H1 (cell line): ENCODE measurements around the gene SH3RF3. TPM values are rescaled to one million over a fixed set of nuclear protein-coding genes. Genes with fewer than 3 reads are reported as not detected.

Source experiments
- CTCF ChIA-PET: fragments of 300-600 bp; sonication (Branson Sonifier 250); formaldehyde crosslinking; loops from one replicate; lab custom pipeline; 2021; ENCODE audit not compliant: partially characterized antibody; lab: Charles Lee
- POLR2A ChIA-PET: fragments of 300-600 bp; sonication (Branson Sonifier 250); formaldehyde crosslinking; loops from one replicate; lab custom pipeline; 2021; ENCODE audit warnings: inconsistent platforms; ENCODE audit not compliant: partially characterized antibody; lab: Charles Lee
- DNase-seq, 2 experiments: peaks; one replicate each; pipeline versions ENCODE4 v3.0.0 to v3.0.0-alpha.2; 2010 to 2022; ENCODE audit warnings: low spot score in 2 of 2, low read depth in 1 of 2, mixed read lengths in 1 of 2
- FAIRE-seq: peaks from 2 replicates; lab custom pipeline; 2011; peaks lifted over from hg19 to GRCh38; lab: Jason Lieb, UNC
- H2AFZ ChIP-seq: 2 replicates; pipeline ENCODE4 v1.8.1; 2012; ENCODE audit warnings: low read length, inconsistent platforms
- H2AK5ac ChIP-seq: 2 replicates; pipeline ENCODE4 v1.6.1; 2013; ENCODE audit warnings: low read depth, low read length
- H2BK120ac ChIP-seq: replicated peaks from 2 replicates; pipeline ENCODE3; 2013; ENCODE audit warnings: low read depth, low read length, inconsistent platforms
- H2BK12ac ChIP-seq: 2 replicates; pipeline ENCODE4 v1.6.1; 2013; ENCODE audit warnings: low read depth, low read length
- H2BK15ac ChIP-seq: 2 replicates; pipeline ENCODE4 v1.6.1; 2013; ENCODE audit warnings: low read length
- H2BK20ac ChIP-seq: 2 replicates; pipeline ENCODE4 v1.6.1; 2013; ENCODE audit warnings: low read length
- H2BK5ac ChIP-seq: 2 replicates; pipeline ENCODE4 v1.6.1; 2013; ENCODE audit warnings: low read depth, low read length
- H3K14ac ChIP-seq: 2 replicates; pipeline ENCODE4 v1.6.1; 2013; ENCODE audit warnings: inconsistent platforms; ENCODE audit not compliant: insufficient read length
- H3K18ac ChIP-seq: 2 replicates; pipeline ENCODE4 v1.6.1; 2013; ENCODE audit warnings: low read length; ENCODE audit errors: extremely low read depth
- H3K23ac ChIP-seq: 2 replicates; pipeline ENCODE4 v1.6.1; 2013; ENCODE audit warnings: inconsistent platforms; ENCODE audit not compliant: insufficient read length
- H3K23me2 ChIP-seq: 2 replicates; pipeline ENCODE4 v1.6.1; 2013; ENCODE audit warnings: low read depth, low read length
- H3K27ac ChIP-seq: 2 replicates; pipeline ENCODE4 v1.6.1; 2011; ENCODE audit warnings: low read depth, low read length, inconsistent platforms
- H3K27me3 ChIP-seq, 4 experiments: replicated peaks in 1 of 4; 1 replicate in 1 of 4; 2 replicates in 3 of 4; pipeline versions ENCODE4 v1.6.1 to v1.8.1; 2011 to 2013; ENCODE audit warnings: low read length in 3 of 4, mild to moderate bottlenecking in 3 of 4, inconsistent platforms in 2 of 4, mixed read lengths in 2 of 4, moderate library complexity in 1 of 4; ENCODE audit not compliant: control insufficient read depth in 3 of 4, insufficient read depth in 3 of 4; ENCODE audit errors: extremely low read depth in 1 of 4
- H3K36me3 ChIP-seq, 4 experiments: 2 replicates each; pipeline versions ENCODE4 v1.6.1 to v1.8.1; 2011 to 2013; ENCODE audit warnings: mild to moderate bottlenecking in 4 of 4, low read length in 3 of 4, moderate library complexity in 2 of 4, control low read depth in 1 of 4, inconsistent platforms in 1 of 4; ENCODE audit not compliant: insufficient read depth in 4 of 4, control insufficient read depth in 2 of 4
- H3K4ac ChIP-seq: replicated peaks from 2 replicates; pipeline ENCODE3; 2013; ENCODE audit warnings: low read length, low read depth, mixed read lengths, inconsistent platforms; ENCODE audit not compliant: insufficient read length
- H3K4me1 ChIP-seq, 4 experiments: replicated peaks in 1 of 4; 1 replicate in 1 of 4; 2 replicates in 3 of 4; pipeline versions ENCODE4 v1.6.1 to v1.8.1; 2011 to 2013; ENCODE audit warnings: low read length in 3 of 4, inconsistent platforms in 2 of 4, mixed read lengths in 1 of 4; ENCODE audit not compliant: insufficient read depth in 4 of 4, control insufficient read depth in 3 of 4
- H3K4me2 ChIP-seq, 2 experiments: 2 replicates each; pipeline versions ENCODE4 v1.6.1 to v1.8.1; 2011 to 2013; ENCODE audit warnings: low read depth in 2 of 2, low read length in 2 of 2, control low read depth in 1 of 2, inconsistent platforms in 1 of 2, mild to moderate bottlenecking in 1 of 2; ENCODE audit not compliant: insufficient read depth in 1 of 2
- H3K4me3 ChIP-seq, 4 experiments: fragments of 200-600, 300-600 bp in 1 of 4; sonication (generic), shearing (Covaris generic), sonication (Bioruptor Twin) in 1 of 4; 2 replicates each; pipeline versions ENCODE4 v1.5.1 to v1.8.1; 2011 to 2016; ENCODE audit warnings: low read length in 4 of 4, low read depth in 3 of 4, control low read depth in 2 of 4, inconsistent platforms in 2 of 4, mild to moderate bottlenecking in 2 of 4, mixed read lengths in 1 of 4, moderate library complexity in 1 of 4; ENCODE audit not compliant: insufficient read depth in 2 of 4; ENCODE audit errors: extremely low read depth in 1 of 4
- H3K56ac ChIP-seq: replicated peaks from 2 replicates; pipeline ENCODE3; 2013; ENCODE audit warnings: low read depth, mild to moderate bottlenecking, mixed read lengths, low read length, inconsistent platforms; ENCODE audit not compliant: insufficient read length
- H3K79me1 ChIP-seq: 2 replicates; pipeline ENCODE4 v1.6.1; 2013; ENCODE audit warnings: low read depth, low read length, control low read depth
- H3K79me2 ChIP-seq, 2 experiments: 2 replicates each; pipeline versions ENCODE4 v1.6.1 to v1.8.1; 2012 to 2013; ENCODE audit warnings: low read length in 2 of 2, mild to moderate bottlenecking in 2 of 2, inconsistent platforms in 1 of 2; ENCODE audit not compliant: insufficient read depth in 2 of 2, control insufficient read depth in 1 of 2
- H3K9ac ChIP-seq, 4 experiments: replicated peaks in 1 of 4; 1 replicate in 1 of 4; 2 replicates in 3 of 4; pipeline versions ENCODE4 v1.6.1 to v1.8.1; 2011 to 2013; ENCODE audit warnings: low read depth in 3 of 4, low read length in 3 of 4, control low read depth in 2 of 4, mild to moderate bottlenecking in 2 of 4, moderate library complexity in 2 of 4, inconsistent platforms in 1 of 4; ENCODE audit errors: extremely low read depth in 1 of 4
- H3K9me3 ChIP-seq, 2 experiments: 2 replicates each; pipeline versions ENCODE4 v1.6.1 to v1.8.1; 2012 to 2013; ENCODE audit warnings: mild to moderate bottlenecking in 2 of 2, moderate library complexity in 2 of 2, control low read depth in 1 of 2, inconsistent platforms in 1 of 2, low read depth in 1 of 2, low read length in 1 of 2, mixed read lengths in 1 of 2; ENCODE audit not compliant: insufficient read depth in 2 of 2
- H4K20me1 ChIP-seq, 2 experiments: replicated peaks in 1 of 2; 2 replicates each; pipeline versions ENCODE3 to v1.8.1; 2011 to 2013; ENCODE audit warnings: inconsistent platforms in 2 of 2, low read length in 2 of 2, mild to moderate bottlenecking in 1 of 2; ENCODE audit not compliant: insufficient read depth in 2 of 2, control insufficient read depth in 1 of 2
- H4K5ac ChIP-seq: 2 replicates; pipeline ENCODE4 v1.6.1; 2013; ENCODE audit warnings: low read length, low read depth, mixed read lengths, inconsistent platforms; ENCODE audit not compliant: insufficient read length
- H4K8ac ChIP-seq: 2 replicates; pipeline ENCODE4 v1.8.0; 2013; ENCODE audit warnings: mild to moderate bottlenecking, moderate library complexity, low read length, inconsistent platforms; ENCODE audit not compliant: insufficient read depth; ENCODE audit errors: extremely low read depth
- H4K91ac ChIP-seq: replicated peaks from 2 replicates; pipeline ENCODE3; 2013; ENCODE audit warnings: low read length, mixed read lengths, inconsistent platforms; ENCODE audit not compliant: insufficient read length
- CHD1 ChIP-seq: IDR thresholded peaks from 2 replicates; pipeline ENCODE4 v1.6.1; 2012; ENCODE audit warnings: low read depth, low read length, improper control_type of control experiment
- JUND ChIP-seq: IDR thresholded peaks from 2 replicates; pipeline ENCODE4 v1.6.1; 2011; ENCODE audit warnings: mild to moderate bottlenecking, improper control_type of control experiment, low read length
- SP1 ChIP-seq: IDR thresholded peaks from 2 replicates; pipeline ENCODE4 v1.6.1; 2011; ENCODE audit warnings: low read depth, low read length
- WGBS, 2 experiments: shearing (Covaris generic) in 1 of 2; methylation state at CpG; one replicate each; pipeline versions ENCODE4 v1.1.6 to v1.1.7; 2013 to 2015; ENCODE audit warnings: low lambda C conversion rate in 2 of 2, mixed read lengths in 2 of 2, inconsistent platforms in 1 of 2, low coverage in 1 of 2, missing lambda C conversion rate in 1 of 2; ENCODE audit not compliant: insufficient replicate concordance in 2 of 2, insufficient coverage in 1 of 2, insufficient read length in 1 of 2; ENCODE audit errors: extremely low coverage in 1 of 2, missing lambda C conversion rate in 1 of 2; 5-methylcytosine and 5-hydroxymethylcytosine counted together
- polyA plus RNA-seq, 7 experiments: library from polyadenylated mRNA; depleted of rRNA in 3 of 7; stranded (reverse) in 5 of 7; unstranded in 2 of 7; fragments of >200 nt in 5 of 7; fragments of 200-250 nt in 2 of 7; gene quantifications; 1 replicate in 5 of 7; 2 replicates in 1 of 7; 4 replicates in 1 of 7; pipeline versions ENCODE4 v1.2.1 to v1.2.3, GENCODE V29; 2011 to 2013; ENCODE audit warnings: missing spikeins in 2 of 7, mixed read lengths in 2 of 7
- total RNA-seq: library from RNA; stranded (reverse); fragmentation: NEBNext Ultra II Directional; extraction: Animal tissue kit (Norgen Biotek cat#: 25700); gene quantifications from 2 replicates; pipeline ENCODE4 v1.2.1, GENCODE V29; 2021

Gene SH3RF3
- total and polyA plus RNA-seq, 2 of the 8 experiments (the other 6 are each of a cell fraction or from before 2014, with no cell fraction given) = 0.11 to 0.65 TPM

DNA sequence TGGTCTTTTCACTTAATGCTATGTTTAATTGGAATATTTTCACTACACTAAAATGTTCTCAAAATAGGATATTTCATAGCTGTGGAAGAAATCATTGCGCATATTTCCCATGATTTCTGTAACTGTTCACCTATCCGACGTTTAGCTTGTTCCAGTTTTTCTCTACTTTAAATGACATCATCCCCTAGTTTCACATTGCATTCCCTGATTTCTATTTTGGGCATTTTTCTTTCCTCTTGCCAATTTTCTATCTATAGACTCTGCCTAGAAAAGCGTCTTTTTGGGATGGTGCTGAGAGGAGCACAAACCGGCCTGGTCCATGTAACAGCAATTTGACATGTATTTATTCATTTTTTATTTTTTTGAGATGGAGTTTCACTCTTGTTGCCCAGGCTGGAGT is 163.4 kb downstream of the SH3RF3 start:
- FAIRE-seq (no peak), DNase-seq (no peak)
- Histone ChIP-seq H3K4me1 (peaks cover 0 to 6% (median 5%) of the 10 kb centered on the region in 4 experiments; a peak in 4 of 7 replicates), H4K8ac (no peak overlapping the region), H2BK12ac (no peak overlapping the region), H3K4me3 (no peak overlapping the region), H3K27me3 (no peaks in the 10 kb centered on the region), H2BK20ac (no peak overlapping the region), H3K9me3 (0 out of 4 replicates have a peak, but pooled peaks cover 0 to 2% of the 10 kb centered on the region in 2 experiments), H3K4ac (no peak overlapping the region), H4K20me1 (no peaks in the 10 kb centered on the region), H4K5ac (no peak overlapping the region), H3K9ac (no peak overlapping the region), H3K14ac (no peak overlapping the region), H3K36me3 (no peaks in the 10 kb centered on the region), H3K4me2 (no peak overlapping the region), H2AFZ (no peak overlapping the region), H3K27ac (no peak overlapping the region), H3K18ac (no peak overlapping the region), H4K91ac (no peak overlapping the region), H2AK5ac (no peak overlapping the region), H3K79me1 (no peaks in the 10 kb centered on the region), H3K79me2 (no peaks in the 10 kb centered on the region), H2BK15ac (no peak overlapping the region), H2BK120ac (no peak overlapping the region), H2BK5ac (no peak overlapping the region), H3K56ac (no peak overlapping the region), H3K23me2 (no peaks in the 10 kb centered on the region), H3K23ac (no peak overlapping the region)
- 91% methylated on average over 5 of the region's 5 CpGs; no CpG with 5 or more reads in 1 of the 2 experiments for WGBS, 2 experiments
- TF ChIP-seq JUND = no peak
- TF ChIP-seq SP1 = no peak
- no peak for TF ChIP-seq CHD1
- ChIA-PET POLR2A (no interaction called here), CTCF (interaction anchor here (1.2 to 1.3 kb wide), 2 partner anchors 12 to 32 kb away, joined by 3 read pairs; no protein-coding TSS in a partner anchor)
